ENCODE measurements around the gene FANCE. TPM values are rescaled to one million over a fixed set of nuclear protein-coding genes. Genes with fewer than 3 reads are reported as not detected.

Gene FANCE
- total and polyA plus RNA-seq, 2 donors (not counting 1 experiment from before 2014, with no cell fraction given), result 9.2 to 12.8 TPM

DNA sequence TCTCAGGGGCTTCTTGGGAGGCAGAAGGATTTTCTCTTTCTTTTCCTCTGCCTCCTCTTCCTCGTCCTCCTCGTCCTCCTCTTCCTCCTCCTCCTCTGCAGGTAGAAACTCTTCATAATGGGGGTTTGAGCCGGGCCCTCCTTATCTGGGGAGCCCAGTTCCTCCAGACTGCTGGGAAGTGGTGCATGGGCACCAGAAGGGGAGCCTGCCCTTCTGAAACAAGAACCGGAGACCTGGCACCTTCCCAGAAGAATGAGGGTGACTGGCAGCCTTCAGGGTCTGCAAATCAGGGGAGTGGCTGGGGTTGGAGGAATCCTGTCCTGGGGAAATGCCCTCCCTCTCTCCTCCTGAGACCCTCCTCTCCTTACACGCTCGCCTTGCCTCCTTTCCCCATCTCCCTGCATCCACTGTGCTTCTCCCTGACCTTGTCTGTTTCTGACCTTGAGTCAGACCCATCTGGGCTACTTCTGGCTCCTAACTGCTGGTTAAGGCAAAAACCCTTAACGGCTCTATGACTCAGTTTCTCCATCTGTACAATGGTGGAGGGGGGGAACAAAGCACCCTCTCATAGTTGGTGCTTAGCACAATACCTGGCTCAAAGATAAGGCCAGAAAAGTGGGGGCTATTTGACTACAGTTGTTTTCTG lies 58.9 kb downstream of the FANCE start:
- ChIA-PET POLR2A (no interaction called here), CTCF (no interaction called here)
- WGBS (ENCODE audit: insufficient coverage), result 61% methylated on average over 4 of the region's 7 CpGs
- Histone ChIP-seq H3K4me2 (replicated peaks; ENCODE audit: low read depth, low read length, poor library complexity, severe bottlenecking) (peak overlapping the region; percentile 50), H4K20me1 (ENCODE audit: control insufficient read depth, insufficient read depth, low read length, poor library complexity, severe bottlenecking) (no peaks in the 10 kb centered on the region), H3K27ac (ENCODE audit: low read length in 2 of 2) (no peak overlapping the region), H3K9ac (ENCODE audit: low read length) (no peak overlapping the region), H3K4me3 (ENCODE audit: control extremely low read depth in 1 of 5, extremely low read depth in 1 of 5, insufficient read depth in 1 of 5, low read depth in 2 of 5, low read length in 4 of 5) (no peak overlapping the region), H2AFZ (ENCODE audit: insufficient read depth, low read depth, low read length, poor library complexity, severe bottlenecking) (no peak overlapping the region), H3K9me3 (ENCODE audit: control extremely low read depth in 1 of 3, control insufficient read depth in 2 of 3, insufficient read depth in 1 of 3, low read length in 2 of 3) (peaks cover 0 to 5% (median 0%) of the 10 kb centered on the region in 3 donors), H3K79me2 (ENCODE audit: control insufficient read depth, insufficient read depth, low read length) (no peaks in the 10 kb centered on the region), H3K27me3 (replicated peaks in 1 of 4; ENCODE audit: control extremely low read depth in 1 of 4, control insufficient read depth in 3 of 4, insufficient read depth in 4 of 4, low read length in 3 of 4) (peaks cover 0 to 34% (median 18%) of the 10 kb centered on the region in 4 experiments), H3K36me3 (replicated peaks in 1 of 2; ENCODE audit: control extremely low read depth in 1 of 2, control insufficient read depth in 1 of 2, extremely low read depth in 1 of 2, insufficient read depth in 2 of 2, low read length in 1 of 2) (no peaks in the 10 kb centered on the region), H3K4me1 (ENCODE audit: control insufficient read depth in 2 of 2, insufficient read depth in 2 of 2, low read length in 2 of 2) (peaks cover 8 to 14% of the 10 kb centered on the region in 2 donors)
- DNase-seq, result no peak
- Mint-ChIP-seq H3K9me3 (ENCODE audit: insufficient read depth) (no peaks in the 10 kb centered on the region), H3K4me1 (peaks cover 7% of the 10 kb centered on the region), H3K27me3 (peaks cover 29% of the 10 kb centered on the region), H3K27ac (no peak overlapping the region), H3K4me3 (no peak overlapping the region)
- intact Hi-C loops (cut with micrococcal nuclease), result no loop called here
- TF ChIP-seq EZH2 (IDR thresholded peaks at IDR 0.05; ENCODE audit: borderline replicate concordance, insufficient read depth, low read depth, low read length, poor library complexity, severe bottlenecking), result no peak
- TF ChIP-seq, protein P1, sequence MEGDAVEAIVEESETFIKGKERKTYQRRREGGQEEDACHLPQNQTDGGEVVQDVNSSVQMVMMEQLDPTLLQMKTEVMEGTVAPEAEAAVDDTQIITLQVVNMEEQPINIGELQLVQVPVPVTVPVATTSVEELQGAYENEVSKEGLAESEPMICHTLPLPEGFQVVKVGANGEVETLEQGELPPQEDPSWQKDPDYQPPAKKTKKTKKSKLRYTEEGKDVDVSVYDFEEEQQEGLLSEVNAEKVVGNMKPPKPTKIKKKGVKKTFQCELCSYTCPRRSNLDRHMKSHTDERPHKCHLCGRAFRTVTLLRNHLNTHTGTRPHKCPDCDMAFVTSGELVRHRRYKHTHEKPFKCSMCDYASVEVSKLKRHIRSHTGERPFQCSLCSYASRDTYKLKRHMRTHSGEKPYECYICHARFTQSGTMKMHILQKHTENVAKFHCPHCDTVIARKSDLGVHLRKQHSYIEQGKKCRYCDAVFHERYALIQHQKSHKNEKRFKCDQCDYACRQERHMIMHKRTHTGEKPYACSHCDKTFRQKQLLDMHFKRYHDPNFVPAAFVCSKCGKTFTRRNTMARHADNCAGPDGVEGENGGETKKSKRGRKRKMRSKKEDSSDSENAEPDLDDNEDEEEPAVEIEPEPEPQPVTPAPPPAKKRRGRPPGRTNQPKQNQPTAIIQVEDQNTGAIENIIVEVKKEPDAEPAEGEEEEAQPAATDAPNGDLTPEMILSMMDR (IDR thresholded peaks at IDR 0.05), result no peak
- no peak for ATAC-seq (ENCODE audit: low read depth)

DNA sequence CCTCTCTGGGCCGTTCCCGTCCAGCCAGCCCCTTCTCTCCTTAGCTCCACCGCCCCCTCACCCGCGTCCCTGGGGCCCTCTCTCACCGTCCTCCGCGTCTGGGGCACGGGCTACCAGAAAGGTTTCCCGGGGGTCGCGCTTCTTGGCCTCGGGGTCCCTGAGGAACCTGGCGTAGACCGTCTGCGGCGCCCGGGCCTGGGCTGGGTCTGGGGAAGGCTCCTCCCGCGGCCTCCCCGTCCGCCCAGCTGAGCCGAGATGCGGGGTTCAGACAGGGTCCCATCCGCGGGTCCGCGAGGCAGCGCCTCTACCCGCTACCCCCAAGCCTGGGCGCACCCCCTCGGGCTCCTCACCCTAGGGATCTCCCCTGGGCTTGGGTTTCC lies 59.4 kb downstream of the FANCE start:
- no peak for DNase-seq
- no peak overlapping the region for H3K4me3 ChIP-seq (ENCODE audit: control extremely low read depth in 1 of 5, extremely low read depth in 1 of 5, insufficient read depth in 1 of 5, low read depth in 2 of 5, low read length in 4 of 5)
- no peak overlapping the region for H3K27ac ChIP-seq (ENCODE audit: low read length in 2 of 2)
- no peaks in the 10 kb centered on the region for H3K79me2 ChIP-seq (ENCODE audit: control insufficient read depth, insufficient read depth, low read length)
- CTCF ChIA-PET, result no interaction called here
- H3K27me3 ChIP-seq (replicated peaks in 1 of 4; ENCODE audit: control extremely low read depth in 1 of 4, control insufficient read depth in 3 of 4, insufficient read depth in 4 of 4, low read length in 3 of 4), result peaks cover 0 to 34% (median 18%) of the 10 kb centered on the region in 4 experiments
- POLR2A ChIA-PET, result no interaction called here
- H3K36me3 ChIP-seq (replicated peaks in 1 of 2; ENCODE audit: control extremely low read depth in 1 of 2, control insufficient read depth in 1 of 2, extremely low read depth in 1 of 2, insufficient read depth in 2 of 2, low read length in 1 of 2), result no peaks in the 10 kb centered on the region
- H3K4me1 Mint-ChIP-seq, result peaks cover 7% of the 10 kb centered on the region
- peaks cover 8 to 14% of the 10 kb centered on the region in 2 donors for H3K4me1 ChIP-seq (ENCODE audit: control insufficient read depth in 2 of 2, insufficient read depth in 2 of 2, low read length in 2 of 2)
- 22% methylated on average over 31 of the region's 32 CpGs for WGBS (ENCODE audit: insufficient coverage)
- intact Hi-C loops (cut with micrococcal nuclease), result no loop called here
- H3K9me3 ChIP-seq (ENCODE audit: control extremely low read depth in 1 of 3, control insufficient read depth in 2 of 3, insufficient read depth in 1 of 3, low read length in 2 of 3), result peaks cover 0 to 5% (median 0%) of the 10 kb centered on the region in 3 donors
- H3K9me3 Mint-ChIP-seq (ENCODE audit: insufficient read depth), result no peaks in the 10 kb centered on the region
- no peaks in the 10 kb centered on the region for H4K20me1 ChIP-seq (ENCODE audit: control insufficient read depth, insufficient read depth, low read length, poor library complexity, severe bottlenecking)
- ATAC-seq (ENCODE audit: low read depth), result no peak
- H3K27me3 Mint-ChIP-seq, result peaks cover 29% of the 10 kb centered on the region
- no peak overlapping the region for H3K27ac Mint-ChIP-seq
- no peak overlapping the region for H3K9ac ChIP-seq (ENCODE audit: low read length)
- no peak overlapping the region for H3K4me3 Mint-ChIP-seq
- H3K4me2 ChIP-seq (replicated peaks; ENCODE audit: low read depth, low read length, poor library complexity, severe bottlenecking), result peak overlapping the region; percentile 50
- H2AFZ ChIP-seq (ENCODE audit: insufficient read depth, low read depth, low read length, poor library complexity, severe bottlenecking), result no peak overlapping the region
- TF ChIP-seq, protein P1 (IDR thresholded peaks at IDR 0.05), result no peak
- no peak for TF ChIP-seq EZH2 (IDR thresholded peaks at IDR 0.05; ENCODE audit: borderline replicate concordance, insufficient read depth, low read depth, low read length, poor library complexity, severe bottlenecking)

All from B cell (primary cell).